22Rv1 (cell line): ENCODE data around the gene PPFIBP2.

ENCODE experiments used
- ZFX ChIP-seq: fragments of 450-650 bp; IDR thresholded peaks from 2 replicates; pipeline ENCODE4 v1.6.1; 2017; ENCODE audit warnings: antibody characterized with exemption, borderline replicate concordance
- TF ChIP-seq, protein P1 (sequence below): fragments of 450-650 bp; IDR thresholded peaks from 2 replicates; pipeline ENCODE4 v1.5.1; 2017; ENCODE audit warnings: mild to moderate bottlenecking

DNA sequence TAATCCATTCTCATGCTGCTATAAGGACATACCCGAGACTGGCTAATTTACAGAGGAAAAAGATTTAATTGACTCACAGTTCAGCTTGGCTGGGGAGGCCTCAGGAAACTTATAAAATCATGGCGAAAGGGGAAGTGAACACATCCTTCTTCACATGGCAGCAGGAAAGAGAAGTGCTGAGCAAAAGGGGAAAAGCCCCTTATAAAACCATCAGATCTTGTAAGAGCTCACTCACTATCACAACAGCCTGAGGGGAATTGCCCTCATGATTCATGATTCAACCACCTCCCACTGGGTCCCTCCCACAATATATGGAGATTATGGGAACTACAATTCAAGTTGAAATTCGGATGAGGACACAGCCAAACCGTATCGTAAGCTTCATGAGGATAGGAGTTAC lies 163.3 kb downstream of the PPFIBP2 start:
- TF ChIP-seq, protein P1, sequence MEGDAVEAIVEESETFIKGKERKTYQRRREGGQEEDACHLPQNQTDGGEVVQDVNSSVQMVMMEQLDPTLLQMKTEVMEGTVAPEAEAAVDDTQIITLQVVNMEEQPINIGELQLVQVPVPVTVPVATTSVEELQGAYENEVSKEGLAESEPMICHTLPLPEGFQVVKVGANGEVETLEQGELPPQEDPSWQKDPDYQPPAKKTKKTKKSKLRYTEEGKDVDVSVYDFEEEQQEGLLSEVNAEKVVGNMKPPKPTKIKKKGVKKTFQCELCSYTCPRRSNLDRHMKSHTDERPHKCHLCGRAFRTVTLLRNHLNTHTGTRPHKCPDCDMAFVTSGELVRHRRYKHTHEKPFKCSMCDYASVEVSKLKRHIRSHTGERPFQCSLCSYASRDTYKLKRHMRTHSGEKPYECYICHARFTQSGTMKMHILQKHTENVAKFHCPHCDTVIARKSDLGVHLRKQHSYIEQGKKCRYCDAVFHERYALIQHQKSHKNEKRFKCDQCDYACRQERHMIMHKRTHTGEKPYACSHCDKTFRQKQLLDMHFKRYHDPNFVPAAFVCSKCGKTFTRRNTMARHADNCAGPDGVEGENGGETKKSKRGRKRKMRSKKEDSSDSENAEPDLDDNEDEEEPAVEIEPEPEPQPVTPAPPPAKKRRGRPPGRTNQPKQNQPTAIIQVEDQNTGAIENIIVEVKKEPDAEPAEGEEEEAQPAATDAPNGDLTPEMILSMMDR = no peak
- no peak for TF ChIP-seq ZFX
